SK-N-SH (cell line): ENCODE results near the gene FOCAD.

ENCODE experiments used
- CTCF ChIP-seq: fragments of 200-600 bp; sonication (generic); IDR thresholded peaks from 2 replicates; pipeline ENCODE4 v1.6.1; 2017; ENCODE audit warnings: antibody characterized with exemption, mild to moderate bottlenecking, moderate library complexity
- EP300 ChIP-seq, 2 experiments: IDR thresholded peaks; 2 replicates each; pipeline versions ENCODE4 v1.4.0 to v1.6.1; 2012; ENCODE audit warnings: borderline replicate concordance in 1 of 2, low read depth in 1 of 2, low read length in 1 of 2
- FOXJ3 ChIP-seq: sonication (generic); formaldehyde crosslinking; IDR thresholded peaks from 2 replicates; pipeline ENCODE4 v1.5.1; 2020; ENCODE audit warnings: mild to moderate bottlenecking, missing genetic modification reagents
- GATA2 ChIP-seq: sonication (generic); formaldehyde crosslinking; IDR thresholded peaks from 2 replicates; pipeline ENCODE4 v1.5.0; 2020; ENCODE audit warnings: mild to moderate bottlenecking, missing genetic modification reagents
- JUND ChIP-seq: IDR thresholded peaks from 2 replicates; pipeline ENCODE4 v1.4.0; 2012
- MEF2A ChIP-seq: IDR thresholded peaks from 2 replicates; pipeline ENCODE4 v1.4.0; 2012; ENCODE audit warnings: low read depth, borderline replicate concordance
- NFIC ChIP-seq: IDR thresholded peaks from 2 replicates; pipeline ENCODE4 v1.4.0; 2012; ENCODE audit warnings: borderline replicate concordance
- NRF1 ChIP-seq: IDR thresholded peaks from 2 replicates; pipeline ENCODE4 v1.6.1; 2012; ENCODE audit warnings: low read depth, mild to moderate bottlenecking, low read length
- POLR2AphosphoS5 ChIP-seq: IDR thresholded peaks from 2 replicates; pipeline ENCODE4 v1.6.1; 2012; ENCODE audit warnings: low read depth, low read length
- RXRA ChIP-seq: IDR thresholded peaks from 2 replicates; pipeline ENCODE4 v1.4.0; 2012; ENCODE audit warnings: low read depth, mild to moderate bottlenecking, borderline replicate concordance
- TAF1 ChIP-seq: IDR thresholded peaks from 2 replicates; pipeline ENCODE4 v1.6.1; 2012; ENCODE audit warnings: low read depth, mild to moderate bottlenecking, low read length, moderate library complexity, borderline replicate concordance
- TCF12 ChIP-seq: IDR thresholded peaks from 2 replicates; pipeline ENCODE4 v1.4.0; 2012
- USF1 ChIP-seq: IDR thresholded peaks from 2 replicates; pipeline ENCODE4 v1.4.0; 2012; ENCODE audit warnings: low read depth, borderline replicate concordance
- YY1 ChIP-seq: IDR thresholded peaks from 2 replicates; pipeline ENCODE4 v1.4.0; 2012; ENCODE audit warnings: low read depth, mild to moderate bottlenecking

- TF ChIP-seq FOXJ3 (CRISPR knock-in tag) (no peak), POLR2AphosphoS5 (no peak), CTCF (no peak), RXRA (no peak), GATA2 (CRISPR knock-in tag) (no peak), YY1 (no peak), TAF1 (no peak), JUND (no peak), NFIC (no peak), NRF1 (no peak), EP300 (IDR thresholded peaks at IDR 0.05; ENCODE audit: borderline replicate concordance in 1 of 2, low read depth in 1 of 2, low read length in 1 of 2) (no peak), MEF2A (no peak), USF1 (no peak), TCF12 (no peak)
Measured at GRCh38 chr9:20978249-20978648, 294.2 kb downstream of the FOCAD start.
